ENCODE measurements around the gene EEF2K. TPM values are rescaled to one million over a fixed set of nuclear protein-coding genes. Genes with fewer than 3 reads are reported as not detected.
"Not testable (repeated sequence)": the region's sequence is repeated elsewhere in the genome, so short reads cannot be mapped to it uniquely, and the experiment has no call there.

Gene EEF2K
- total and polyA plus RNA-seq, 2 experiments from 2014 or later = 16.1 to 26.1 TPM

- Histone ChIP-seq H3K4me3 (no peak overlapping the region), H3K27me3 (peaks cover 43% of the 10 kb centered on the region), H3K27ac (no peak overlapping the region), H3K4me1 (ENCODE audit: low read depth) (no peaks in the 10 kb centered on the region), H3K9me3 (ENCODE audit: low read depth) (no peaks in the 10 kb centered on the region), H3K36me3 (no peaks in the 10 kb centered on the region)
- TF ChIP-seq, protein P1, sequence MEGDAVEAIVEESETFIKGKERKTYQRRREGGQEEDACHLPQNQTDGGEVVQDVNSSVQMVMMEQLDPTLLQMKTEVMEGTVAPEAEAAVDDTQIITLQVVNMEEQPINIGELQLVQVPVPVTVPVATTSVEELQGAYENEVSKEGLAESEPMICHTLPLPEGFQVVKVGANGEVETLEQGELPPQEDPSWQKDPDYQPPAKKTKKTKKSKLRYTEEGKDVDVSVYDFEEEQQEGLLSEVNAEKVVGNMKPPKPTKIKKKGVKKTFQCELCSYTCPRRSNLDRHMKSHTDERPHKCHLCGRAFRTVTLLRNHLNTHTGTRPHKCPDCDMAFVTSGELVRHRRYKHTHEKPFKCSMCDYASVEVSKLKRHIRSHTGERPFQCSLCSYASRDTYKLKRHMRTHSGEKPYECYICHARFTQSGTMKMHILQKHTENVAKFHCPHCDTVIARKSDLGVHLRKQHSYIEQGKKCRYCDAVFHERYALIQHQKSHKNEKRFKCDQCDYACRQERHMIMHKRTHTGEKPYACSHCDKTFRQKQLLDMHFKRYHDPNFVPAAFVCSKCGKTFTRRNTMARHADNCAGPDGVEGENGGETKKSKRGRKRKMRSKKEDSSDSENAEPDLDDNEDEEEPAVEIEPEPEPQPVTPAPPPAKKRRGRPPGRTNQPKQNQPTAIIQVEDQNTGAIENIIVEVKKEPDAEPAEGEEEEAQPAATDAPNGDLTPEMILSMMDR (IDR thresholded peaks at IDR 0.05; ENCODE audit: low read depth, low read length) = no peak
- DNase-seq (ENCODE audit: low read depth in 1 of 2, low spot score in 1 of 2) = no peak
Measured at GRCh38 chr16:22164482-22164881, 41.6 kb upstream of the EEF2K start.

- no peak overlapping the region for H3K4me3 ChIP-seq
- TF ChIP-seq, protein P1 (IDR thresholded peaks at IDR 0.05; ENCODE audit: low read depth, low read length) = no peak
- DNase-seq (ENCODE audit: low read depth in 1 of 2, low spot score in 1 of 2) = no peak
Measured at GRCh38 chr16:22165508-22166285, 40.4 kb upstream of the EEF2K start.

DNA sequence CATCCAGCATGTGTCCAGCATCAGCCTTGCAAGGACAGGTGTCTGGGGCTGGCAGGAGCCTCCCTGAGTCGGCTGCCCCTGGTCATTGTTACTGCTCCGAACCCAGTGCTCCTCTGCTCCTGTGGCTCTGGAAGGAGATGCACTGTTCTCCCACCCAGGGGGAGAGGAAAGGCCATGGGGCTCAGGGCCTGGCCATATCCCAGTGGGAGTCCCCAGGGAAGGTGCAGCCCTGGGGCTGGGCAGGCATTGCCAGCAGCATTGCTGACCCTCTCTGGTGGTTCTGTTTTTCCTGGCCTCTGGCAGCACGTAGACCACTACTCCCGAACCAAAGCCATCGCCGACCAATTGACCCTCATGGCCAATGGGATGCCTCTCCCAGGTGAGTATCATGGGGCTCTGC is 34.1 kb upstream of the EEF2K start:
- TF ChIP-seq, protein P1 (IDR thresholded peaks at IDR 0.05; ENCODE audit: low read depth, low read length) = no peak
- Histone ChIP-seq H3K9me3 (ENCODE audit: low read depth) (no peaks in the 10 kb centered on the region), H3K27me3 (no peaks in the 10 kb centered on the region), H3K36me3 (no peaks in the 10 kb centered on the region), H3K4me3 (no peak overlapping the region), H3K4me1 (ENCODE audit: low read depth) (no peaks in the 10 kb centered on the region), H3K27ac (no peak overlapping the region)
- DNase-seq (ENCODE audit: low read depth in 1 of 2, low spot score in 1 of 2) = no peak

More at GRCh38 chr16:22165508-22166285, 40.4 kb upstream of the EEF2K start:
- no peaks in the 10 kb centered on the region for H3K36me3 ChIP-seq
- no peak overlapping the region for H3K27ac ChIP-seq
- H3K27me3 ChIP-seq = peaks cover 31% of the 10 kb centered on the region
- H3K4me1 ChIP-seq (ENCODE audit: low read depth) = no peaks in the 10 kb centered on the region
- no peaks in the 10 kb centered on the region for H3K9me3 ChIP-seq (ENCODE audit: low read depth)

DNA sequence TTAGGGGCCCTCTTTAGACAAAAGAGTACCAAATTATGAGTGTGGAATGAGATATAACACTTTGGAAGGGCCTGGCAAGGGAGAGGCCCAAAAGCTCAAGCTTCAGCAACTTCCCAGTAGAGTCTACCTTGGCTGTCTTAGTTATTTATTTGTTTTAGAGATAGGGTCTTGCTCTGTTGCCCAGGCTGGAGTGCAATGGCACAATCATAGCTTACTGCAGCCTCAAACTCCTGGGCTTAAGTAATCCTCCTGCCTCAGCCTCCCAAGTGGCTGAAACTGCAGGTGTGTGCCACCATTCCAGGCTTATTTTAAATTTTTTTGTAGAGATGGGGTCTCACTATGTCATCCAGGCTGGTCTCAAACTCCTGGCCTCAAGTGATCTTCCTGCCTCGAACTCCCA is 33.4 kb upstream of the EEF2K start:
- H3K4me1 ChIP-seq (ENCODE audit: low read depth); DNase-seq (ENCODE audit: low read depth in 1 of 2, low spot score in 1 of 2); H3K4me3 ChIP-seq; H3K27me3 ChIP-seq; H3K9me3 ChIP-seq (ENCODE audit: low read depth); H3K36me3 ChIP-seq; H3K27ac ChIP-seq: not testable (repeated sequence)

GRCh38 chr16:22174642-22175041 is 31.4 kb upstream of the EEF2K start:
- Histone ChIP-seq H3K36me3 (no peaks in the 10 kb centered on the region), H3K4me3 (no peak overlapping the region), H3K27me3 (no peaks in the 10 kb centered on the region), H3K9me3 (ENCODE audit: low read depth) (no peaks in the 10 kb centered on the region), H3K27ac (no peak overlapping the region), H3K4me1 (ENCODE audit: low read depth) (no peaks in the 10 kb centered on the region)
- DNase-seq (ENCODE audit: low read depth in 1 of 2, low spot score in 1 of 2) = no peak
- TF ChIP-seq, protein P1 (IDR thresholded peaks at IDR 0.05; ENCODE audit: low read depth, low read length) = no peak

All from cardiac muscle cell (in vitro differentiated cells and primary cell).